Spleen (tissue), 11 donors: ENCODE data around the gene BLTP3A. TPM values are rescaled to one million over a fixed set of nuclear protein-coding genes. Genes with fewer than 3 reads are reported as not detected.

ENCODE experiments used
- DNase-seq: peaks from one replicate; pipeline ENCODE4 v3.0.0-alpha.2; 2020
- H3K27ac ChIP-seq, 8 donors: fragments of 200-600 bp; sonication (generic) in 7 of 8; 1 replicate in 4 of 8; 2 replicates in 4 of 8; pipeline versions ENCODE4 v1.5.0 to v1.8.0; 2016 to 2021; ENCODE audit warnings: inconsistent platforms in 4 of 8, mild to moderate bottlenecking in 4 of 8, moderate library complexity in 1 of 8
- H3K27me3 ChIP-seq, 7 donors: fragments of 200-600 bp; sonication (generic) in 6 of 7; replicated peaks in 1 of 7; 1 replicate in 4 of 7; 2 replicates in 3 of 7; pipeline versions ENCODE4 v1.5.0 to v1.8.0; 2016 to 2021; ENCODE audit warnings: inconsistent platforms in 3 of 7, mild to moderate bottlenecking in 1 of 7
- H3K36me3 ChIP-seq, 6 donors: fragments of 200-600 bp; sonication (generic) in 5 of 6; 1 replicate in 4 of 6; 2 replicates in 2 of 6; pipeline versions ENCODE4 v1.5.0 to v1.8.0; 2016 to 2021; ENCODE audit warnings: inconsistent platforms in 2 of 6
- H3K4me1 ChIP-seq, 6 donors: fragments of 200-600 bp; sonication (generic) in 5 of 6; 1 replicate in 3 of 6; 2 replicates in 3 of 6; pipeline versions ENCODE4 v1.5.0 to v1.8.0; 2016 to 2021; ENCODE audit warnings: inconsistent platforms in 3 of 6
- H3K4me3 ChIP-seq, 8 donors: fragments of 200-600 bp; sonication (generic) in 7 of 8; 1 replicate in 4 of 8; 2 replicates in 4 of 8; pipeline versions ENCODE4 v1.5.0 to v1.8.0; 2016 to 2021; ENCODE audit warnings: inconsistent platforms in 4 of 8, mild to moderate bottlenecking in 4 of 8, moderate library complexity in 2 of 8
- H3K9me3 ChIP-seq, 8 donors: fragments of 200-600 bp; sonication (generic) in 7 of 8; 1 replicate in 4 of 8; 2 replicates in 4 of 8; pipeline versions ENCODE4 v1.5.0 to v1.8.0; 2016 to 2021; ENCODE audit warnings: inconsistent platforms in 4 of 8
- CTCF ChIP-seq, 11 experiments: fragments of 200-600 bp in 7 of 11; fragments of 450-650 bp in 4 of 11; sonication (generic) in 4 of 11; IDR thresholded peaks in 8 of 11; conservative IDR thresholded peaks in 3 of 11; 1 replicate in 7 of 11; 2 replicates in 4 of 11; pipeline versions ENCODE4 v1.4.0 to v1.8.0; 2016 to 2021; ENCODE audit warnings: antibody characterized with exemption in 11 of 11, inconsistent platforms in 4 of 11, mild to moderate bottlenecking in 1 of 11
- POLR2A ChIP-seq, 3 donors: fragments of 450-650 bp; IDR thresholded peaks; one replicate each; pipeline ENCODE4 v1.5.1; 2017; ENCODE audit warnings: antibody characterized with exemption in 3 of 3, mild to moderate bottlenecking in 1 of 3
- POLR2AphosphoS5 ChIP-seq, 3 donors: sonication (generic); formaldehyde crosslinking; IDR thresholded peaks; one replicate each; pipeline ENCODE4 v1.5.1; 2017; ENCODE audit warnings: antibody characterized with exemption in 3 of 3
- WGBS, 5 donors: extraction: QIAGEN DNeasy Blood & Tissue Kit in 3 of 5; methylation state at CpG; one replicate each; pipeline versions ENCODE4 v1.1.5 to v1.1.7; 2013 to 2018; 5-methylcytosine and 5-hydroxymethylcytosine counted together
- intact Hi-C: fragments of 100-400 bp; cut with DNase I; formaldehyde crosslinking; loops from one replicate; pipeline ENCODE4 v1.15.0; 2023; ENCODE audit warnings: low total_unique reads
- polyA plus RNA-seq, 3 donors: library from polyadenylated mRNA; stranded (reverse); fragments of 200-250 nt; gene quantifications; one replicate each; pipeline ENCODE4 v1.2.1, GENCODE V29; 2013
- total RNA-seq, 7 donors: library from RNA; depleted of rRNA in 3 of 7; stranded (reverse); fragments of >200 nt in 3 of 7; fragmentation: NEBNext Ultra II Directional in 4 of 7; extraction: Animal tissue kit (Norgen Biotek cat#: 25700) in 4 of 7; gene quantifications; one replicate each; pipeline versions ENCODE4 v1.1.0 to v1.2.1, GENCODE V29; 2016 to 2021
- donor health status: healthy with polysubstance abuse.
- donor health status: DM: no; HTN: no; CAD: no; lungs with moderate emphysema.
- donor health status: DM: no; HTN: no; CAD: no.
- donor health status: Bipolar disorder and iron deficiency.
- donor health status: healthy.
- donor health status: DM: no; HTN: no; CAD: no.
- donor health status: DM: yes; HTN: yes; CAD: no.

Gene BLTP3A
- total and polyA plus RNA-seq, 10 donors, result 1.5 to 21.2 (median 15.6) TPM

GRCh38 chr6:34834789-34835518 lies 43.1 kb downstream of the BLTP3A start:
- intact Hi-C loops, result no loop called here
- no peak overlapping the region for H3K4me3 ChIP-seq
- TF ChIP-seq POLR2A (IDR thresholded peaks at IDR 0.05) (no peak), CTCF (IDR thresholded peaks at IDR 0.05 in 8 of 11, conservative IDR thresholded peaks at IDR 0.05 in 3 of 11) (no peak), POLR2AphosphoS5 (IDR thresholded peaks at IDR 0.05) (no peak)
- no peak for DNase-seq
- WGBS, 5 donors, result 57 to 87% (median 67%) methylated on average over 4 of the region's 4 CpGs
- peaks cover 0 to 14% (median 0%) of the 10 kb centered on the region in 6 donors for H3K4me1 ChIP-seq
- H3K27ac ChIP-seq, result peak overlapping the region in 1 of 8 donors; percentile 16
- H3K36me3 ChIP-seq, result peaks cover 2 to 97% (median 29%) of the 10 kb centered on the region in 6 donors
- H3K9me3 ChIP-seq, result no peaks in the 10 kb centered on the region
- H3K27me3 ChIP-seq, result no peaks in the 10 kb centered on the region

GRCh38 chr6:34836008-34836407 lies 44.1 kb downstream of the BLTP3A start:
- Histone ChIP-seq H3K4me3 (no peak overlapping the region), H3K36me3 (peaks cover 2 to 88% (median 27%) of the 10 kb centered on the region in 6 donors), H3K4me1 (peaks cover 0 to 14% (median 0%) of the 10 kb centered on the region in 6 donors), H3K27ac (no peak overlapping the region), H3K27me3 (no peaks in the 10 kb centered on the region), H3K9me3 (no peaks in the 10 kb centered on the region)
- no peak for DNase-seq
- intact Hi-C loops, result no loop called here
- 78 to 94% (median 84%) methylated on average over 3 to 4 of the region's 4 CpGs for WGBS, 5 donors
- TF ChIP-seq POLR2AphosphoS5 (IDR thresholded peaks at IDR 0.05), result no peak
- TF ChIP-seq POLR2A (IDR thresholded peaks at IDR 0.05), result no peak
- no peak for TF ChIP-seq CTCF (IDR thresholded peaks at IDR 0.05 in 8 of 11, conservative IDR thresholded peaks at IDR 0.05 in 3 of 11)

- intact Hi-C loops, result no loop called here
These were observed 44.6 kb downstream of the BLTP3A start for GRCh38 chr6:34836451-34836850.

More at GRCh38 chr6:34836451-34836850, 44.6 kb downstream of the BLTP3A start:
- no peak overlapping the region for H3K4me3 ChIP-seq
- H3K27me3 ChIP-seq, result no peaks in the 10 kb centered on the region
- H3K4me1 ChIP-seq, result peaks cover 0 to 14% (median 0%) of the 10 kb centered on the region in 6 donors
- 55 to 91% (median 73%) methylated on average over 2 of the region's 2 CpGs for WGBS, 5 donors
- H3K9me3 ChIP-seq, result no peaks in the 10 kb centered on the region
- TF ChIP-seq POLR2AphosphoS5 (IDR thresholded peaks at IDR 0.05) (no peak), CTCF (IDR thresholded peaks at IDR 0.05 in 8 of 11, conservative IDR thresholded peaks at IDR 0.05 in 3 of 11) (no peak), POLR2A (IDR thresholded peaks at IDR 0.05) (no peak)
- H3K36me3 ChIP-seq, result peaks cover 2 to 84% (median 27%) of the 10 kb centered on the region in 6 donors
- DNase-seq, result no peak
- H3K27ac ChIP-seq, result no peak overlapping the region
